HCT116 (cell line): ENCODE data around the gene SLC46A3. TPM values are rescaled to one million over a fixed set of nuclear protein-coding genes. Genes with fewer than 3 reads are reported as not detected.

ENCODE experiments used
- ATAC-seq: fragments of 200-7000 bp; cut with Tn5 transposase; 2 replicates; pipeline ENCODE4 v1.9.1; 2020; ENCODE audit warnings: mild to moderate bottlenecking, moderate library complexity
- Bru-seq: library from RNA; stranded (reverse); fragments of 400-500 nt; gene quantifications from one replicate; lab custom pipeline; 2021; lab: Mats Ljungman, UMichigan
- BruChase-seq, 2 experiments: library from RNA; stranded (reverse); fragments of 400-500 nt; gene quantifications; one replicate each; lab custom pipeline; 2021; lab: Mats Ljungman, UMichigan
- BruUV-seq: library from RNA; stranded (reverse); fragments of 400-500 nt; replicated peaks from 2 replicates; lab custom pipeline; 2021; lab: Mats Ljungman, UMichigan
- CTCF ChIA-PET: fragments of 300-600 bp; sonication (Branson Sonifier 250); formaldehyde crosslinking; loops from one replicate; lab custom pipeline; 2021; ENCODE audit warnings: antibody characterized with exemption; lab: Charles Lee
- POLR2A ChIA-PET: fragments of 300-600, 350-600 bp; sonication (Branson Sonifier 250); formaldehyde crosslinking; loops from one replicate; lab custom pipeline; 2021; ENCODE audit warnings: antibody characterized with exemption; lab: Charles Lee
- RAD21 ChIA-PET, 2 experiments: fragments of 300-600 bp; sonication (Branson Sonifier 250); formaldehyde crosslinking; loops; one replicate each; lab custom pipeline; 2023; ENCODE audit warnings: low total read pairs in 2 of 2; ENCODE audit not compliant: uncharacterized antibody in 2 of 2, unreplicated experiment in 2 of 2, low non-redundant PET in 1 of 2; lab: Charles Lee
- DNase-seq: peaks from one replicate; pipeline ENCODE4 v3.0.0-alpha.2; 2010; ENCODE audit warnings: low read depth, low spot score
- H2AFZ ChIP-seq: fragments of 200-600 bp; shearing (Covaris generic), sonication (generic); 2 replicates; pipeline ENCODE4 v1.6.1; 2017; ENCODE audit warnings: low read depth, mixed run types, mixed read lengths, antibody characterized with exemption, low read length; ENCODE audit not compliant: poor library complexity, severe bottlenecking
- H3K27ac ChIP-seq: 2 replicates; pipeline ENCODE4 v1.5.1; 2012; ENCODE audit warnings: low read depth, low read length
- H3K27me3 ChIP-seq: fragments of 200-600 bp; sonication (generic); 2 replicates; pipeline ENCODE4 v1.6.1; 2016; ENCODE audit warnings: mixed run types, low read length, mixed read lengths; ENCODE audit not compliant: insufficient read depth
- H3K36me3 ChIP-seq, 2 experiments: fragments of 200-500 bp in 1 of 2; fragments of 200-600 bp in 1 of 2; sonication (Bioruptor generic) in 1 of 2; sonication (generic) in 1 of 2; 2 replicates each; pipeline versions ENCODE4 v1.5.1 to v1.6.1; 2014 to 2016; ENCODE audit warnings: low read length in 2 of 2, inconsistent platforms in 1 of 2, mixed read lengths in 1 of 2, mixed run types in 1 of 2; ENCODE audit not compliant: insufficient read depth in 2 of 2, control insufficient read depth in 1 of 2
- H3K4me1 ChIP-seq, 2 experiments: fragments of 200-600 bp in 1 of 2; sonication (generic) in 1 of 2; 2 replicates each; pipeline versions ENCODE4 v1.5.1 to v1.6.1; 2012 to 2017; ENCODE audit warnings: low read length in 2 of 2, inconsistent platforms in 1 of 2, mild to moderate bottlenecking in 1 of 2, mixed read lengths in 1 of 2, mixed run types in 1 of 2, moderate library complexity in 1 of 2; ENCODE audit not compliant: insufficient read depth in 2 of 2, control insufficient read depth in 1 of 2
- H3K4me2 ChIP-seq: fragments of 200-600 bp; sonication (generic); 2 replicates; pipeline ENCODE4 v1.6.1; 2017; ENCODE audit warnings: mixed run types, low read length, mixed read lengths
- H3K4me3 ChIP-seq, 2 experiments: fragments of 200-600 bp in 1 of 2; sonication (generic) in 1 of 2; replicated peaks in 1 of 2; 2 replicates each; pipeline ENCODE4 v1.5.1; 2011 to 2016; ENCODE audit warnings: low read length in 2 of 2, control low read depth in 1 of 2, low read depth in 1 of 2, mild to moderate bottlenecking in 1 of 2, mixed read lengths in 1 of 2, mixed run types in 1 of 2
- H3K79me2 ChIP-seq: fragments of 200-600 bp; sonication (generic); 2 replicates; pipeline ENCODE4 v1.6.1; 2017; ENCODE audit warnings: mild to moderate bottlenecking, mixed run types, low read length, moderate library complexity, mixed read lengths; ENCODE audit not compliant: insufficient read depth
- H3K9ac ChIP-seq: fragments of 200-600 bp; sonication (generic); 2 replicates; pipeline ENCODE4 v1.6.1; 2016; ENCODE audit warnings: low read length, mixed read lengths
- H3K9me2 ChIP-seq: fragments of 200-600 bp; sonication (generic), shearing (Covaris generic); 2 replicates; pipeline ENCODE4 v1.6.1; 2017; ENCODE audit warnings: mixed run types, mild to moderate bottlenecking, moderate library complexity; ENCODE audit not compliant: insufficient read depth
- H3K9me3 ChIP-seq, 2 experiments: fragments of 200-500 bp in 1 of 2; fragments of 200-600 bp in 1 of 2; sonication (Bioruptor generic) in 1 of 2; sonication (generic) in 1 of 2; 2 replicates each; pipeline ENCODE4 v1.6.1; 2014 to 2017; ENCODE audit warnings: low read length in 2 of 2, mixed read lengths in 2 of 2, inconsistent platforms in 1 of 2, low read depth in 1 of 2, mild to moderate bottlenecking in 1 of 2, mixed run types in 1 of 2, moderate library complexity in 1 of 2; ENCODE audit not compliant: control insufficient read depth in 1 of 2, insufficient read depth in 1 of 2
- H4K20me1 ChIP-seq: fragments of 200-600 bp; sonication (generic), shearing (Covaris generic); 2 replicates; pipeline ENCODE4 v1.6.1; 2017; ENCODE audit warnings: mixed run types, mild to moderate bottlenecking, moderate library complexity; ENCODE audit not compliant: insufficient read depth
- CBX3 ChIP-seq: IDR thresholded peaks from 2 replicates; pipeline ENCODE4 v1.6.1; 2012; ENCODE audit warnings: low read depth
- ELF1 ChIP-seq: IDR thresholded peaks from 2 replicates; pipeline ENCODE4 v1.6.1; 2012; ENCODE audit warnings: low read depth, borderline replicate concordance
- EZH2 ChIP-seq: fragments of 200-600 bp; sonication (generic); IDR thresholded peaks from 2 replicates; pipeline ENCODE4 v1.6.1; 2017; ENCODE audit warnings: antibody characterized with exemption, mixed run types
- EZH2phosphoT487 ChIP-seq: fragments of 200-600 bp; IDR thresholded peaks from 2 replicates; pipeline ENCODE4 v1.6.1; 2018; ENCODE audit warnings: antibody characterized with exemption, borderline replicate concordance
- JUND ChIP-seq: IDR thresholded peaks from 2 replicates; pipeline ENCODE4 v1.6.1; 2012
- POLR2A ChIP-seq: IDR thresholded peaks from 2 replicates; pipeline ENCODE4 v1.7.0; 2011; ENCODE audit warnings: borderline replicate concordance; ENCODE audit not compliant: insufficient read depth, insufficient read length; ENCODE audit errors: extremely low read depth
- POLR2AphosphoS5 ChIP-seq: IDR thresholded peaks from 2 replicates; pipeline ENCODE4 v1.6.1; 2011; ENCODE audit warnings: mild to moderate bottlenecking, low read depth, low read length, moderate library complexity
- SIN3A ChIP-seq: IDR thresholded peaks from 2 replicates; pipeline ENCODE4 v1.6.1; 2012; ENCODE audit warnings: low read depth
- SP1 ChIP-seq: IDR thresholded peaks from 2 replicates; pipeline ENCODE4 v1.6.1; 2012; ENCODE audit warnings: low read depth
- TCF7L2 ChIP-seq: IDR thresholded peaks from 2 replicates; pipeline ENCODE4 v1.7.0; 2011; ENCODE audit warnings: borderline replicate concordance, inconsistent platforms; ENCODE audit not compliant: insufficient read depth, insufficient read length; ENCODE audit errors: extremely low read depth
- ZFX ChIP-seq: fragments of 450-650 bp; IDR thresholded peaks from 2 replicates; pipeline ENCODE4 v1.6.1; 2017
- ZNF274 ChIP-seq: fragments of 200-500 bp; sonication (Bioruptor generic); IDR thresholded peaks from 2 replicates; pipeline ENCODE4 v1.6.1; 2014; ENCODE audit warnings: mild to moderate bottlenecking, low read depth, low read length, inconsistent platforms
- intact Hi-C: fragments of 100-400 bp; cut with micrococcal nuclease; formaldehyde crosslinking; loops from 2 replicates; pipeline ENCODE4 v1.10.0; 2022
- long read RNA-seq: library from polyadenylated mRNA; unstranded; transcript quantifications from one replicate; pipeline ENCODE4 v2.0.0, GENCODE V29; 2021; ENCODE audit not compliant: unreplicated experiment
- polyA plus RNA-seq: library from polyadenylated mRNA; unstranded; fragments of >200 nt; gene quantifications from 2 replicates; pipeline ENCODE4 v1.2.1, GENCODE V29; 2012; ENCODE audit warnings: missing spikeins
- total RNA-seq: library from RNA; stranded (reverse); gene quantifications from one replicate; pipeline ENCODE4 v1.2.1, GENCODE V29; 2021; ENCODE audit not compliant: unreplicated experiment
- TF ChIP-seq, protein P1 (sequence below): IDR thresholded peaks from 2 replicates; pipeline ENCODE4 v1.6.1; 2012; ENCODE audit warnings: low read depth
- TF ChIP-seq, protein P2 (sequence below), 3 experiments: fragments of 200-600 bp in 1 of 3; sonication (generic) in 1 of 3; IDR thresholded peaks in 2 of 3; conservative IDR thresholded peaks in 1 of 3; 2 replicates each; pipeline ENCODE4 v1.5.1; 2012 to 2017; ENCODE audit warnings: low read depth in 2 of 3, low read length in 2 of 3, antibody characterized with exemption in 1 of 3, borderline replicate concordance in 1 of 3, control low read depth in 1 of 3, mild to moderate bottlenecking in 1 of 3, mixed read lengths in 1 of 3, mixed run types in 1 of 3, moderate library complexity in 1 of 3; ENCODE audit not compliant: insufficient read depth in 1 of 3
- TF ChIP-seq, protein P3 (sequence below): IDR thresholded peaks from 2 replicates; pipeline ENCODE4 v1.6.1; 2012

SLC46A3 gene
- total RNA-seq = 0.93 TPM
- 0.62 and 0.87 TPM in 2 replicates for polyA plus RNA-seq
- percentile 40 among the genes with signal in this experiment for Bru-seq, nascent RNA
- BruChase-seq, experiment 1, labeled RNA remaining after a 6-hour chase = percentile 43 among the genes with signal in this experiment
- percentile 43 among the genes with signal in this experiment for BruChase-seq, experiment 2, labeled RNA remaining after a 2-hour chase
- long read RNA-seq, partial matches to known transcripts = 0 of 5 reads
- long read RNA-seq, other reads (novel, unspliced or antisense) = 2 of 5 reads

DNA sequence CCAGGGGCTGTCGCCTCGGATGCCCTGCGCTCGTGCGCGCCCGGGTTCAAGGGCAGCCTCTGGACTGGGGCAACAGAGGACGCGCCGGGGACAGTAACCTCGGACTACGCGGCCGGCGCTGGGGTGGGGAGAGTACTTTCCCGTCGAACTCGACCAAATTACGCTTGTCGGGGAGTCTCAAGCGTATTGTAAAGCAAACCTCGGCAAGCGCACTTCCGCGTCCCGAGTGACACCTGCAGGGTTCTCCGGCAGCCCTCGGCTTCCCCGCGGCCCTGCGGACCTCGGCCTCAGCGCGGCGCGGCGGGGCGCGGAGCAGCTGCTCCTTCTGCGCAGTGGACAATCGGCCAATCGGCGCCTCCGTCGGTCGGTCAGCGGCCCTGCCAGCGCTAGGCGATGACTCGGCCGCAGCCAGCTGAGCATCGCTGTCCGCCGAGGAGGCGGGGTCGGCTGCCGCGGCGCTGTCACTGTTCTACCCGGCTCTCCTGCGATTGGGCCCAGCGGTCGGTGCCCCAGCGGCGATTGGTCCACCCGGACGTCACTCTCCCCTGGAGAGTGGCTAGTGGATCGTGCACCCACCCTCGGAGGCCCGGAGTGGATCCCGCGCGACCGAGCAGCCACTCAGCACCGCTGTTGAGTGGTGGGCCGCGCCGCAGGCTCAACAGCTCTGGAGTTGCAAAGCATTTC is at the start of gene SLC46A3:
Gene SLC46A3, minus strand, starts transcription at position 428 of the 684 bp plus-strand sequence. CDS start 972 bp downstream, outside the sequence.
- POLR2A ChIA-PET = interaction anchor here (1.1 to 1.6 kb wide), 2 partner anchors 17 to 19 kb away, joined by 3 read pairs; no protein-coding TSS in a partner anchor
- H3K27ac ChIP-seq = peak within 1 kb of the TSS; percentile 20; the same call in 1 of the 2 replicates

More for the DNA sequence above, at the start of gene SLC46A3:
- Histone ChIP-seq H3K79me2 (no peaks in the 10 kb centered on the region), H3K9me3 (no peaks in the 10 kb centered on the region), H3K4me2 (peak within 1 kb of the TSS; percentile 87), H3K36me3 (no peaks in the 10 kb centered on the region), H2AFZ (peak within 1 kb of the TSS; percentile 94), H3K27me3 (no peaks in the 10 kb centered on the region), H4K20me1 (no peaks in the 10 kb centered on the region), H3K4me3 (peak within 1 kb of the TSS; percentile 65 to 71), H3K4me1 (peaks cover 14 to 31% of the 10 kb centered on the region in 2 experiments; a peak in 3 of 4 replicates), H3K9me2 (no peaks in the 10 kb centered on the region), H3K9ac (peak within 1 kb of the TSS; percentile 52)
- RAD21 ChIA-PET = no interaction called here
- intact Hi-C loops = loop anchor here (2.0 kb wide), 1 partner anchor 78 kb away; no protein-coding TSS in a partner anchor
- peak; percentile 92 for DNase-seq
- peak; percentile 89 for TF ChIP-seq TCF7L2
- TF ChIP-seq, protein P1, sequence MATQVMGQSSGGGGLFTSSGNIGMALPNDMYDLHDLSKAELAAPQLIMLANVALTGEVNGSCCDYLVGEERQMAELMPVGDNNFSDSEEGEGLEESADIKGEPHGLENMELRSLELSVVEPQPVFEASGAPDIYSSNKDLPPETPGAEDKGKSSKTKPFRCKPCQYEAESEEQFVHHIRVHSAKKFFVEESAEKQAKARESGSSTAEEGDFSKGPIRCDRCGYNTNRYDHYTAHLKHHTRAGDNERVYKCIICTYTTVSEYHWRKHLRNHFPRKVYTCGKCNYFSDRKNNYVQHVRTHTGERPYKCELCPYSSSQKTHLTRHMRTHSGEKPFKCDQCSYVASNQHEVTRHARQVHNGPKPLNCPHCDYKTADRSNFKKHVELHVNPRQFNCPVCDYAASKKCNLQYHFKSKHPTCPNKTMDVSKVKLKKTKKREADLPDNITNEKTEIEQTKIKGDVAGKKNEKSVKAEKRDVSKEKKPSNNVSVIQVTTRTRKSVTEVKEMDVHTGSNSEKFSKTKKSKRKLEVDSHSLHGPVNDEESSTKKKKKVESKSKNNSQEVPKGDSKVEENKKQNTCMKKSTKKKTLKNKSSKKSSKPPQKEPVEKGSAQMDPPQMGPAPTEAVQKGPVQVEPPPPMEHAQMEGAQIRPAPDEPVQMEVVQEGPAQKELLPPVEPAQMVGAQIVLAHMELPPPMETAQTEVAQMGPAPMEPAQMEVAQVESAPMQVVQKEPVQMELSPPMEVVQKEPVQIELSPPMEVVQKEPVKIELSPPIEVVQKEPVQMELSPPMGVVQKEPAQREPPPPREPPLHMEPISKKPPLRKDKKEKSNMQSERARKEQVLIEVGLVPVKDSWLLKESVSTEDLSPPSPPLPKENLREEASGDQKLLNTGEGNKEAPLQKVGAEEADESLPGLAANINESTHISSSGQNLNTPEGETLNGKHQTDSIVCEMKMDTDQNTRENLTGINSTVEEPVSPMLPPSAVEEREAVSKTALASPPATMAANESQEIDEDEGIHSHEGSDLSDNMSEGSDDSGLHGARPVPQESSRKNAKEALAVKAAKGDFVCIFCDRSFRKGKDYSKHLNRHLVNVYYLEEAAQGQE = no peak
- TF ChIP-seq JUND = no peak
- no peak for TF ChIP-seq EZH2
- peak; percentile 34; the same call in 1 of the 2 replicates for TF ChIP-seq POLR2AphosphoS5
- 0 out of 2 replicates have a peak, but pooled peaks have one; percentile 26 for TF ChIP-seq ELF1
- TF ChIP-seq, protein P2, sequence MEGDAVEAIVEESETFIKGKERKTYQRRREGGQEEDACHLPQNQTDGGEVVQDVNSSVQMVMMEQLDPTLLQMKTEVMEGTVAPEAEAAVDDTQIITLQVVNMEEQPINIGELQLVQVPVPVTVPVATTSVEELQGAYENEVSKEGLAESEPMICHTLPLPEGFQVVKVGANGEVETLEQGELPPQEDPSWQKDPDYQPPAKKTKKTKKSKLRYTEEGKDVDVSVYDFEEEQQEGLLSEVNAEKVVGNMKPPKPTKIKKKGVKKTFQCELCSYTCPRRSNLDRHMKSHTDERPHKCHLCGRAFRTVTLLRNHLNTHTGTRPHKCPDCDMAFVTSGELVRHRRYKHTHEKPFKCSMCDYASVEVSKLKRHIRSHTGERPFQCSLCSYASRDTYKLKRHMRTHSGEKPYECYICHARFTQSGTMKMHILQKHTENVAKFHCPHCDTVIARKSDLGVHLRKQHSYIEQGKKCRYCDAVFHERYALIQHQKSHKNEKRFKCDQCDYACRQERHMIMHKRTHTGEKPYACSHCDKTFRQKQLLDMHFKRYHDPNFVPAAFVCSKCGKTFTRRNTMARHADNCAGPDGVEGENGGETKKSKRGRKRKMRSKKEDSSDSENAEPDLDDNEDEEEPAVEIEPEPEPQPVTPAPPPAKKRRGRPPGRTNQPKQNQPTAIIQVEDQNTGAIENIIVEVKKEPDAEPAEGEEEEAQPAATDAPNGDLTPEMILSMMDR (IDR thresholded peaks at IDR 0.05 in 2 of 3, conservative IDR thresholded peaks at IDR 0.05 in 1 of 3; ENCODE audit: borderline replicate concordance in 1 of 3, insufficient read depth in 1 of 3, low read depth in 2 of 3, low read length in 2 of 3) = no peak
- no peak for TF ChIP-seq EZH2phosphoT487
- TF ChIP-seq SIN3A = 0 out of 2 replicates have a peak, but pooled peaks have one; percentile 56
- peak; percentile 92 for TF ChIP-seq SP1
- TF ChIP-seq, protein P3, sequence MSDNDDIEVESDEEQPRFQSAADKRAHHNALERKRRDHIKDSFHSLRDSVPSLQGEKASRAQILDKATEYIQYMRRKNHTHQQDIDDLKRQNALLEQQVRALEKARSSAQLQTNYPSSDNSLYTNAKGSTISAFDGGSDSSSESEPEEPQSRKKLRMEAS = peak; percentile 72
- peak; percentile 70; the same call in 1 of the 2 replicates for TF ChIP-seq CBX3
- TF ChIP-seq ZFX = peak; percentile 55
- peak; percentile 41 for TF ChIP-seq POLR2A
- no peak for TF ChIP-seq ZNF274
- CTCF ChIA-PET = interaction anchor here (2.6 kb wide), 1 partner anchor 78 kb away, joined by 7 read pairs; no protein-coding TSS in a partner anchor
- ATAC-seq = peak; percentile 97
- no TSS peak for BruUV-seq
